ENCODE measurements around the gene GOLGA6L1.

- TF ChIP-seq, protein P1, sequence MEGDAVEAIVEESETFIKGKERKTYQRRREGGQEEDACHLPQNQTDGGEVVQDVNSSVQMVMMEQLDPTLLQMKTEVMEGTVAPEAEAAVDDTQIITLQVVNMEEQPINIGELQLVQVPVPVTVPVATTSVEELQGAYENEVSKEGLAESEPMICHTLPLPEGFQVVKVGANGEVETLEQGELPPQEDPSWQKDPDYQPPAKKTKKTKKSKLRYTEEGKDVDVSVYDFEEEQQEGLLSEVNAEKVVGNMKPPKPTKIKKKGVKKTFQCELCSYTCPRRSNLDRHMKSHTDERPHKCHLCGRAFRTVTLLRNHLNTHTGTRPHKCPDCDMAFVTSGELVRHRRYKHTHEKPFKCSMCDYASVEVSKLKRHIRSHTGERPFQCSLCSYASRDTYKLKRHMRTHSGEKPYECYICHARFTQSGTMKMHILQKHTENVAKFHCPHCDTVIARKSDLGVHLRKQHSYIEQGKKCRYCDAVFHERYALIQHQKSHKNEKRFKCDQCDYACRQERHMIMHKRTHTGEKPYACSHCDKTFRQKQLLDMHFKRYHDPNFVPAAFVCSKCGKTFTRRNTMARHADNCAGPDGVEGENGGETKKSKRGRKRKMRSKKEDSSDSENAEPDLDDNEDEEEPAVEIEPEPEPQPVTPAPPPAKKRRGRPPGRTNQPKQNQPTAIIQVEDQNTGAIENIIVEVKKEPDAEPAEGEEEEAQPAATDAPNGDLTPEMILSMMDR (IDR thresholded peaks at IDR 0.05): no peak
- TF ChIP-seq POLR2A (IDR thresholded peaks at IDR 0.05): no peak
These were observed 56.9 kb downstream of the GOLGA6L1 start for GRCh38 chr15:23079766-23080165.
